ENCODE results near the gene ATCAY.
A peak's percentile ranks its signal among the peaks of the same experiment; 100 is the strongest.

The ATCAY gene

GRCh38 chr19:3970313-3970807, 89.9 kb downstream of the ATCAY start:
- DNase-seq (ENCODE audit: low read depth in 2 of 2) = no peak

- DNase-seq (ENCODE audit: low read depth in 2 of 2) = peak; percentile 89 to 93
These were observed 90.5 kb downstream of the ATCAY start, which contains the start of gene DAPK3 for GRCh38 chr19:3970808-3971598. Gene DAPK3, minus strand, starts transcription at chr19:3971099. Its CDS starts 1,364 bp downstream, at chr19:3969735.

- DNase-seq (ENCODE audit: low read depth in 2 of 2) = no peak
These were observed 94.7 kb downstream of the ATCAY start for GRCh38 chr19:3975144-3975543.

GRCh38 chr19:3975637-3976087, 95.2 kb downstream of the ATCAY start:
- no peak for DNase-seq (ENCODE audit: low read depth in 2 of 2)

GRCh38 chr19:3976495-3977241, 96.2 kb downstream of the ATCAY start:
- DNase-seq (ENCODE audit: low read depth in 2 of 2) = peak in 1 of 2 experiments; percentile 4
